Adrenal gland (tissue), 5 donors: Measurements from ENCODE around the gene NKX6-2.

Source experiments
- POLR2A ChIP-seq, 2 donors: fragments of 450-650 bp; IDR thresholded peaks; one replicate each; pipeline ENCODE4 v1.6.1; 2017; ENCODE audit warnings: antibody characterized with exemption in 2 of 2, mild to moderate bottlenecking in 2 of 2, moderate library complexity in 1 of 2
- TF ChIP-seq, protein P1 (sequence below), 6 experiments: fragments of 450-650 bp in 4 of 6; fragments of 200-600 bp in 2 of 6; sonication (generic) in 1 of 6; IDR thresholded peaks; 1 replicate in 5 of 6; 2 replicates in 1 of 6; pipeline versions ENCODE4 v1.5.1 to v1.8.0; 2016 to 2021; ENCODE audit warnings: antibody characterized with exemption in 6 of 6, mild to moderate bottlenecking in 2 of 6, moderate library complexity in 1 of 6
- donor health status: DM: no; HTN: no; CAD: no.

GRCh38 chr10:132755166-132755711 lies 30.7 kb downstream of the NKX6-2 start:
- TF ChIP-seq, protein P1, sequence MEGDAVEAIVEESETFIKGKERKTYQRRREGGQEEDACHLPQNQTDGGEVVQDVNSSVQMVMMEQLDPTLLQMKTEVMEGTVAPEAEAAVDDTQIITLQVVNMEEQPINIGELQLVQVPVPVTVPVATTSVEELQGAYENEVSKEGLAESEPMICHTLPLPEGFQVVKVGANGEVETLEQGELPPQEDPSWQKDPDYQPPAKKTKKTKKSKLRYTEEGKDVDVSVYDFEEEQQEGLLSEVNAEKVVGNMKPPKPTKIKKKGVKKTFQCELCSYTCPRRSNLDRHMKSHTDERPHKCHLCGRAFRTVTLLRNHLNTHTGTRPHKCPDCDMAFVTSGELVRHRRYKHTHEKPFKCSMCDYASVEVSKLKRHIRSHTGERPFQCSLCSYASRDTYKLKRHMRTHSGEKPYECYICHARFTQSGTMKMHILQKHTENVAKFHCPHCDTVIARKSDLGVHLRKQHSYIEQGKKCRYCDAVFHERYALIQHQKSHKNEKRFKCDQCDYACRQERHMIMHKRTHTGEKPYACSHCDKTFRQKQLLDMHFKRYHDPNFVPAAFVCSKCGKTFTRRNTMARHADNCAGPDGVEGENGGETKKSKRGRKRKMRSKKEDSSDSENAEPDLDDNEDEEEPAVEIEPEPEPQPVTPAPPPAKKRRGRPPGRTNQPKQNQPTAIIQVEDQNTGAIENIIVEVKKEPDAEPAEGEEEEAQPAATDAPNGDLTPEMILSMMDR (IDR thresholded peaks at IDR 0.05) = no peak
- no peak for TF ChIP-seq POLR2A (IDR thresholded peaks at IDR 0.05)
